ENCODE results near the gene PROX1. TPM values are rescaled to one million over a fixed set of nuclear protein-coding genes. Genes with fewer than 3 reads are reported as not detected.

The PROX1 gene
- total and polyA plus RNA-seq, 2 of the 4 experiments (the other 2 are of a cell fraction), result under 0.01 to 0.02 TPM

DNA sequence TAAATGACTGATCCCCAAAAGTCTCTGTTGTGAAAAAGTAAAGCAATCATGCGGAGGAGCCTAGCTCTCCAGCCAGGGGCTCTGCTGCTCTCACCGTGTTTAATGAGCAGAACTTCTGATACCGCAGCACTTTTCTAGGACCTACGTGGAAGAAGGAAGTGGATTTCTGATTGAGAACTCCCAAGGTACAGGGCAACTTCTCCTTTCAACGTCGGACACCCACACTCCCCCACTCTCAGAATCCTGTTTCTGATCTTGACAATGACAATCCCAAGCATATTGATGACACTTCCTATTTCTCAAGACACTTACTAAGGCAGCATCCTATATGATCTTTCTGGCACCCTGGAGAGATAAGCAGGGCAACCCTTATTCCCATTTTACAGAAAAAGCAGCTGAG, 78.4 kb downstream of the PROX1 start:
- BruUV-seq (replicated peaks), result no TSS peak
- intact Hi-C loops (cut with micrococcal nuclease), result no loop called here
- POLR2A ChIA-PET (ENCODE audit: unreplicated experiment), result no interaction called here

More for the DNA sequence above, 78.4 kb downstream of the PROX1 start:
- in situ Hi-C loops (cut with MboI; ENCODE audit: low sequenced_read_pairs), result no loop called here
- H4K91ac ChIP-seq (ENCODE audit: insufficient read depth, low read depth, low read length), result no peak overlapping the region
- WGBS, 2 experiments (ENCODE audit: extremely low coverage in 2 of 2, insufficient read length in 1 of 2), result no CpG with 5 or more reads among the region's 6 CpGs
- H3K4ac ChIP-seq (ENCODE audit: low read depth, low read length), result no peak overlapping the region
- TF ChIP-seq MAZ (IDR thresholded peaks at IDR 0.05; ENCODE audit: borderline replicate concordance, low read depth, low read length), result no peak
- TF ChIP-seq POLR2A (IDR thresholded peaks at IDR 0.05; ENCODE audit: low read depth, low read length), result no peak
- TF ChIP-seq, protein P1, sequence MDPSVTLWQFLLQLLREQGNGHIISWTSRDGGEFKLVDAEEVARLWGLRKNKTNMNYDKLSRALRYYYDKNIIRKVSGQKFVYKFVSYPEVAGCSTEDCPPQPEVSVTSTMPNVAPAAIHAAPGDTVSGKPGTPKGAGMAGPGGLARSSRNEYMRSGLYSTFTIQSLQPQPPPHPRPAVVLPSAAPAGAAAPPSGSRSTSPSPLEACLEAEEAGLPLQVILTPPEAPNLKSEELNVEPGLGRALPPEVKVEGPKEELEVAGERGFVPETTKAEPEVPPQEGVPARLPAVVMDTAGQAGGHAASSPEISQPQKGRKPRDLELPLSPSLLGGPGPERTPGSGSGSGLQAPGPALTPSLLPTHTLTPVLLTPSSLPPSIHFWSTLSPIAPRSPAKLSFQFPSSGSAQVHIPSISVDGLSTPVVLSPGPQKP (IDR thresholded peaks at IDR 0.05; ENCODE audit: borderline replicate concordance, low read depth, low read length), result no peak
- TF ChIP-seq CHD1 (IDR thresholded peaks at IDR 0.05; ENCODE audit: low read depth, low read length), result no peak
- H2BK5ac ChIP-seq (ENCODE audit: low read depth, low read length, poor library complexity, severe bottlenecking), result no peak overlapping the region
- dilution Hi-C loops (cut with HindIII; ENCODE audit: low sequenced_read_pairs, unreplicated experiment), result no loop called here
- no peak overlapping the region for H2BK20ac ChIP-seq (ENCODE audit: low read depth, low read length)
- no peaks in the 10 kb centered on the region for H3K36me3 ChIP-seq (ENCODE audit: control insufficient read depth, insufficient read depth, low read length)
- H2AK5ac ChIP-seq (ENCODE audit: low read depth, low read length), result no peak overlapping the region
- H3K9ac ChIP-seq (ENCODE audit: low read depth, low read length), result no peak overlapping the region
- H2AFZ ChIP-seq (replicated peaks; ENCODE audit: low read length, poor library complexity), result no peak overlapping the region
- no peak overlapping the region for H3K4me2 ChIP-seq (ENCODE audit: low read depth, low read length)
- no peak overlapping the region for H4K5ac ChIP-seq (ENCODE audit: low read depth, low read length)
- H3K9me3 ChIP-seq (ENCODE audit: control insufficient read depth, insufficient read depth, low read length), result no peaks in the 10 kb centered on the region
- H3K79me1 ChIP-seq (ENCODE audit: low read depth in 1 of 2, low read length in 2 of 2), result no peaks in the 10 kb centered on the region
- CTCF ChIA-PET, result no interaction called here
- H3K9me1 ChIP-seq (ENCODE audit: insufficient read depth, low read length), result no peaks in the 10 kb centered on the region
- no peak overlapping the region for H3K23ac ChIP-seq (ENCODE audit: low read depth, low read length)
- no peaks in the 10 kb centered on the region for H4K20me1 ChIP-seq (ENCODE audit: insufficient read depth, low read length)
- H3K4me3 ChIP-seq (ENCODE audit: insufficient read depth, low read depth, low read length), result no peak overlapping the region
- no peak overlapping the region for H2AK9ac ChIP-seq (replicated peaks; ENCODE audit: low read depth, low read length, poor library complexity)
- no peak overlapping the region for H3K14ac ChIP-seq (replicated peaks; ENCODE audit: low read depth, low read length)
- DNase-seq (no peak), ATAC-seq (ENCODE audit: low read depth) (no peak)
- H3K27me3 ChIP-seq (ENCODE audit: control insufficient read depth, insufficient read depth, low read length), result no peaks in the 10 kb centered on the region; the same call in none of the 2 replicates
- H2BK120ac ChIP-seq (ENCODE audit: low read depth, low read length), result no peak overlapping the region
- H3K56ac ChIP-seq (ENCODE audit: extremely low read depth, insufficient read depth, low read length), result no peak overlapping the region
- H3K4me1 ChIP-seq (ENCODE audit: control insufficient read depth, insufficient read depth, low read length), result no peaks in the 10 kb centered on the region
- no peak overlapping the region for H3K27ac ChIP-seq (ENCODE audit: insufficient read depth, low read length)
- H4K8ac ChIP-seq (ENCODE audit: low read depth in 2 of 2, low read length in 2 of 2), result no peak overlapping the region
- H3K18ac ChIP-seq (ENCODE audit: low read depth, low read length), result no peak overlapping the region
- no peak overlapping the region for H2BK15ac ChIP-seq (ENCODE audit: low read depth, low read length)

All from IMR-90 (cell line).